Nephron (organoid): ENCODE measurements around the gene ADIPOR2.

ENCODE experiments used
- H3K27ac Mint-ChIP-seq, 3 experiments: 2 replicates each; pipeline ENCODE4 v1.8.0; 2020; ENCODE audit warnings: mixed read lengths in 3 of 3, mild to moderate bottlenecking in 2 of 3, moderate library complexity in 1 of 3
- H3K27me3 Mint-ChIP-seq: 2 replicates; pipeline ENCODE4 v1.8.0; 2021; ENCODE audit warnings: low read depth, mild to moderate bottlenecking, moderate library complexity, mixed read lengths
- H3K36me3 Mint-ChIP-seq: 2 replicates; pipeline ENCODE4 v1.8.0; 2020; ENCODE audit warnings: low read depth, mixed read lengths
- H3K4me1 Mint-ChIP-seq: 2 replicates; pipeline ENCODE4 v1.8.0; 2020; ENCODE audit warnings: mixed read lengths
- H3K4me3 Mint-ChIP-seq, 3 experiments: 2 replicates each; pipeline ENCODE4 v1.8.0; 2020; ENCODE audit warnings: mild to moderate bottlenecking in 3 of 3, mixed read lengths in 3 of 3, moderate library complexity in 2 of 3
- H3K9me3 Mint-ChIP-seq: 2 replicates; pipeline ENCODE4 v1.8.0; 2020; ENCODE audit warnings: mixed read lengths
- CTCF ChIP-seq, 3 experiments: fragments of 200-600 bp; sonication (generic); IDR thresholded peaks; one replicate each; pipeline ENCODE4 v1.5.0; 2021; ENCODE audit warnings: antibody characterized with exemption in 3 of 3; ENCODE audit not compliant: unreplicated experiment in 3 of 3

ADIPOR2 gene

GRCh38 chr12:1666685-1667162 is 24.1 kb upstream of the ADIPOR2 start:
- H3K27ac Mint-ChIP-seq = peak overlapping the region in 2 of 3 experiments; percentile 15 to 18
- H3K4me3 Mint-ChIP-seq = no peak overlapping the region
- no peaks in the 10 kb centered on the region for H3K36me3 Mint-ChIP-seq
- H3K27me3 Mint-ChIP-seq = peaks cover 20% of the 10 kb centered on the region
- no peaks in the 10 kb centered on the region for H3K9me3 Mint-ChIP-seq
- TF ChIP-seq CTCF (IDR thresholded peaks at IDR 0.05; ENCODE audit: unreplicated experiment in 3 of 3) = no peak
- peaks cover 16% of the 10 kb centered on the region for H3K4me1 Mint-ChIP-seq

DNA sequence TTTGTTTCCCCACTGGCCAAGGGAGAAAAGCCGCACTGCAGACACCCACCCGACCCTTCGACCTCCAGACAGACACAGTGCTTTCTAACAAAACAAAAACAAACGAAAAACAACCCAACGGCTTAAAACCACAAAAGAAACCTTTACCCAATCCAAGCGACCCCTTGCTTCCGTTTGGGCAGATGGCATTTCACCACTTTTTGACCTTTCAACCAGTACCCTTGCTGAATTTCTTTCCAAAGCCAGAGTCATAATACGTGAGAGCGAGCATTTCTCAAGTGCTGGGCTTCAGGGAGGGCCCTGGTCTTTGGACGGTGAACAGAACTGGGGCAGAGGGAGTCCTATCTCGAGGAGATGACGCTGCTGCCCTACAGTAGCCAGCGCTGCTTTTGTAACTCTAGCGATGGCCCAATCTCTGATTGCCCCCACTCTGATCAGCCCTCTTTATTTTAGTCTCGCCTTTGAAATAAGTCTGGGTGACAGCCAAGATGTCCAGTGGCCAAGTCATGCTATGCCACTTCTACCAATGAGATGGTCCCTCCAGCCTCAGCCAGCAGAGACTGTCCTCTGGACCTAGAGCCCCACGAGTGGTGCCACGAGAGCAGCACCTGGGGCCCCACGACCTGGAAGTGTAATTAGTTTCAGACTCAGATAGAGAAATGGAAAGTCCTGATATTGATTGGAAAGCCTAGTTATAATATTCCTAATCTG is 21.9 kb upstream of the ADIPOR2 start:
- no peak overlapping the region for H3K27ac Mint-ChIP-seq
- no peak for TF ChIP-seq CTCF (IDR thresholded peaks at IDR 0.05; ENCODE audit: unreplicated experiment in 3 of 3)
- no peaks in the 10 kb centered on the region for H3K36me3 Mint-ChIP-seq
- peaks cover 12% of the 10 kb centered on the region for H3K27me3 Mint-ChIP-seq
- H3K4me3 Mint-ChIP-seq = no peak overlapping the region
- H3K9me3 Mint-ChIP-seq = peaks cover under 1% of the 10 kb centered on the region
- H3K4me1 Mint-ChIP-seq = peaks cover 11% of the 10 kb centered on the region

DNA sequence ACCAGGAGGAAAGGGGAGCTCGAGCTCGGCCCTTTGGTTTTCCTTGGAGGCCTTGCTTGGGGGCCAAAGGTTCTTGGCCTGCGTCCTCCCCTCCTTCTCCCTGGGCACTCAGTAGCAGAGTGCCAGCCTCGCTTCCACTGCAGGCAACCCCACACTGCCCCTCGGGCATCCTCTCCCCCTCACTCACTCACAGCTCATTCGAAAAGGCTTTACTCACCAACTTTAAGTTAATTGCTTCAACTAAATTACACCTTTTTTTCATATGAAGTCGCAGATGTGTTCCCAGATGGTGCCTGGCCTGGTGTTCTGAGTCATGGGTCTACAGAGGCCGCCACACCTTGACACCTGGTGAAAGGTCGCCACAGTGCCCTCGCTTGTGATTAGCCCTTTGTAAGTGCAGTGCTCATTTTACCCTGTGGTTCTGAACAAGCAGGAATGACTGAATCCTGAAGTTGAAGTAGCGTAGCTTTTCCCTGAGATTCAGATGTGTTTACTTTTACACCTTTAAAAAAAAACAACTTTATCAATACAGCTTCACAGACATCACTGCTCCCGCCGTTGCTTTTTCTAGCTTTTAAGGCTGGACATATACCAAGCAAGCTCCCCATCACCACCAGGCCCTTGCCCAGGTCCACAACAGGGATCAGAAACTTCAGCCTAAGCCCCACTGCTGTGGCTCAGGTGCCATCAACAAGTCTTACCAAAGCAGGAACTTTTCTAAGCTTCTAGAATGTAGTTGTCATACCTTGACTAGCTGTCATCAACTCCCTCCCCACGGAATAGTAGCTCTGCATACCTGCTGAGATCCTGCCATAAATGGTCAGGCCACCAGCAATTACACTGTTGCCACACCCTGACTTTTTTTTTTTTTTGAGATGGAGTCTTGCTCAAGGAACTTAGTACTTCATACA is 20.3 kb upstream of the ADIPOR2 start:
- Mint-ChIP-seq H3K4me3 (no peak overlapping the region), H3K36me3 (no peaks in the 10 kb centered on the region), H3K9me3 (peaks cover 5% of the 10 kb centered on the region), H3K27ac (peak overlapping the region in 1 of 3 experiments; percentile 16), H3K4me1 (peaks cover 11% of the 10 kb centered on the region), H3K27me3 (peaks cover 8% of the 10 kb centered on the region)
- no peak for TF ChIP-seq CTCF (IDR thresholded peaks at IDR 0.05; ENCODE audit: unreplicated experiment in 3 of 3)

GRCh38 chr12:1676043-1676442 is 14.8 kb upstream of the ADIPOR2 start:
- Mint-ChIP-seq H3K9me3 (peaks cover 8% of the 10 kb centered on the region), H3K27me3 (peaks cover 5% of the 10 kb centered on the region), H3K27ac (no peak overlapping the region), H3K36me3 (no peaks in the 10 kb centered on the region), H3K4me3 (no peak overlapping the region), H3K4me1 (no peaks in the 10 kb centered on the region)
- TF ChIP-seq CTCF (IDR thresholded peaks at IDR 0.05; ENCODE audit: unreplicated experiment in 3 of 3) = no peak

DNA sequence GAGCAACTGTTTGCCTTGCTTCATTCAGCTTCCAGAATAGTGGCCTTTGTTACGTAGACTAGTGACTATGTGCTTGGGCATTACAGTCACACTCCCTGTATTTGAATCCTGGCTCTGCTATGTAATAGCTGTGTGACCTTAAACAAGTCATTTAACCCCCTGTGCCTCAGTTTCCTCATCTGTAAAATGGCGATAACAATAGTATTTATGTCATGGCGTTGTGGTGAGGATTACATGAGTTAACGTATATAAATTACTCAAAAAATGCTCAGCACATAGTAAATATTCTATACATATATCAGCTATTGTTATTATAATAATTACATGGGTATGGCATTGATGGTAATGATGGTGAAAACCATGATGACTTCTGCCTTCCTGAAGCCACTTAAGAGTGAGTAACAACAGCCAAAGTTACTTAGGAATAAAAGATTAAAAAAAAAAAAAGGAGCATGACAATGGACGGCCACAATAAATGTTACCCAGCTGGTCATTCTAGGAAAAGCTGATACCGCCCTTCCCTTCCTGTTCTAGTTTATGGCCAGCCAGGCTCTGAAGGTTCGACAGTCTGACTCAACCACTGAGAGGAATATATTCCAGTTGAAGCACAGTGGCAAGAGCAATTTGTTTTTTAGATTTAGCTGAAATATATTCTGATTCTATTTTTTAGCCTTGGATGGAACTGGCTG is 9.9 kb upstream of the ADIPOR2 start:
- H3K9me3 Mint-ChIP-seq = peaks cover 3% of the 10 kb centered on the region
- H3K4me3 Mint-ChIP-seq = no peak overlapping the region
- H3K4me1 Mint-ChIP-seq = no peaks in the 10 kb centered on the region
- no peak for TF ChIP-seq CTCF (IDR thresholded peaks at IDR 0.05; ENCODE audit: unreplicated experiment in 3 of 3)
- peaks cover 8% of the 10 kb centered on the region for H3K27me3 Mint-ChIP-seq
- no peak overlapping the region for H3K27ac Mint-ChIP-seq
- H3K36me3 Mint-ChIP-seq = no peaks in the 10 kb centered on the region
